ENCODE data around the gene CLASP1.
A peak's percentile ranks its signal among the peaks of the same experiment; 100 is the strongest.
"Not testable (repeated sequence)": the region's sequence is repeated elsewhere in the genome, so short reads cannot be mapped to it uniquely, and the experiment has no call there.

The CLASP1 gene

GRCh38 chr2:121470917-121471316, 178.3 kb downstream of the CLASP1 start:
- DNase-seq: no peak

DNA sequence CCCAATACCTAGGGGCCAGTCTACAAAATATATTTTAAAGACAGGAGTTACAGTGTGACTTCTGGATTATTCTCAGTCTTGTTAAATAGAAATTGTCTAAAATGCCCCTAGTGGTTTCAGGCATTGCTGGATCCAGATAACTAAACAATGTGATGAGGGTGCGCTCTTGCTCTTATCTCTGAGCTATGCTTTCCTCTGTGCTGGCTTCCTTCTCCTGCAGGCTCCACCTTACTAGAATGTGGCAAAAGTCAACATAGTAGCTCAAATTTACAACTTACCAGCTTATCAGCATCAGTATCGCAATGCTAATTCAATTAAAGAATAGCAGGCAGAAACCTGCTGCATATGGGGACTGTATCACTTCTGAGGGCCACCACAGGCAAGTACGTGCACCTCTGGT, 179.9 kb downstream of the CLASP1 start:
- DNase-seq: no peak

DNA sequence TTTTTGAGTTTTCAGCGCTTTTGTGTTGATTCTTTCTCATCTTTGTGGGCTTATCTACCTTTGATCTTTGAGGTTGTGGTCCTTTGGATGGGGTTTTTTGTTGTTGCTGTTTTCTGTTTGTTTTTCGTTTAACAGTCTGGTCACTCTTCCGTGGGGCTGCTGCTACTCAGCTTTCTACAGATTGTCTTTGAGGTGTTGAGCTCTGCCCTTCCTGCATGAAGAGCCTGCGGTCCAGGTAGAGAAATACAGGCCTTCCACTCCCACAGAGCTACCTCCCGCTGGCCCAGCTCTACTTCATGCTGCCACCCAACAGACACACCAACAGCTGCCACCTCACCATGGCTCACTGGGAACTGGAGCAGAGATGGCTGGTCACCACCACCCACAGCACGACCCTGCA, 180.3 kb downstream of the CLASP1 start:
- no peak for DNase-seq

DNA sequence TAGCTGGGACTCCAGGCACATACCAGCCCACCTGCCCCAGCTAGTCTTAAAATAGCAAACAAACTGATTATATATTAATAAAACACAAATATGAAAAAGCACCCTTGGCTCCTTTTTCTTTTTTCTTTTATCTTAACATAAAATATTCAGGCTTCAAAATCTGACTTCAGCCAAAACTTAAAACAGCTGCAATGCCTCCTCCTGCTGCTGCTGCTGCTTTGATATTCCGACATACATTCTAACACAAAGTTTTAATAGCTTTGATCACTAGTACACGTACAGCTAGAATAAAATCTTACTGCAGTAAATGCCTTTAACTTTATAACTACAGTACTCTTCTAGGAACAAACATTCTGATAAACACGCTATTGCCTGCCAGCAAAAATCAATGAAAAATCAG, 190.0 kb downstream of the CLASP1 start:
- DNase-seq: no peak

DNA sequence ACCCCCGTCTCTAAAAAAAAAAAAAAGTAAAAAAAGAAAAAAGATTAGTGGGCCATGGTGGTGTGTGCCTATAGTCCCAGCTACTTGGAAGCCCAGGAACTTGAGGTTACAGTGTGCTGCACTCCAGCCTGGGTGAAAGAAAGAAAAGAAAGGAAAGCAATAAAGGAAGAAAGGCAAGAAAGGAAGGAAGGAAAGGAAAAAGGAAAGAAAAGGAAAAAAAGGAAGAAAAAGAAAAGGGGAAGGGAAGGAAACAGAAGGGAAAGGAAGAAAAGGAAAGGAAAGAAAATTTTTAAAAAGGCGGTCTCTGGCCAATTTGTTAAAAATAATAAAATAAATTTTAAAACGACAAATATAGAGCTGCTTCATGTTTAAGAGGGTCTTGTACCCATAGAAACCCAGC, 192.9 kb downstream of the CLASP1 start:
- DNase-seq: no peak

- no peak for DNase-seq
Measured at GRCh38 chr2:121455446-121455845, 193.8 kb downstream of the CLASP1 start.

DNA sequence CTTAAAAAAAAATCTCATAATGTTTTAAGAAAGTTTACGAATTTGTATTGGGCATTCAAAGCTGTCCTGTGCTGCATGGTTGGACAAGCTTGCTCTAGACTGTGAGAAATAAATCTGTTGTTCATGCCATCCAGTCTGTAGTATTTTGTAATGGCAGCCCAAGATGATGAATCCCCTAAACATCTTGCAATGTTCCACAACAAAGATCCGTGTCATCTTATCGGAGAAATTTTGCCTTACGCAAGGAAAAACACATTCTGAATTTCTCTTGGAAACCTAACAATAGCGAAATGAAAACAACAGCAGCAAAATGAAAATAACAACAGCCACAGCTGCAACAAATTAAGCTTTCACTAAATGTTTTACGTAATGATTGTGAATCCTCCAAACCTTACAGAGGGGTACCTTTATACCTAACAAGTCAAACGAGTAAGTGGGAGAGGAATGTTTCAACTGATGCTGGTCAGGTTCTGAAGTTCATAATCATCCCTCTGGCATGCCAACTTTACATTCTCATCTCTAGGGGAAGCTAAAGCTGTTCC, 194.6 kb downstream of the CLASP1 start:
- DNase-seq: no peak

GRCh38 chr2:121451398-121451797, 197.9 kb downstream of the CLASP1 start:
- peak; percentile 6 for DNase-seq

DNA sequence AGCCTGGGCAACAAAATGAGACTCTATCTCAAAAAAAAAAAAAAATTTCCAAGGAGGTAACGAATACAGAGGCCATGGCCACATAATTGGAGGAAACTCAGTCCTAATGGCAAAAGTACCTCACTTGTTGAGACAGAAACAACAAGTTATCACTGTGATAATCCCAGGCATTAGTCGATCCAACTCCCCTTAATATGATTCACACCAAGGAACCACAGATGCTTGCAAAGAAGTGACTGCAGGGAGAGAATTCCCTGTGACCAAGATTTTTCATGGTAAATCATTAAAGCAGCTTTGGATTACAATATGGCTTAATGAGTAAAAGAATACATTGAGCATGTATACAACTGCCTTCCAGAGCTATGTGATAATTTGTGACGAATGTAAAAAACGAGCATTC, 199.0 kb downstream of the CLASP1 start:
- no peak for DNase-seq

- no peak for DNase-seq
Measured at GRCh38 chr2:121446647-121447241, 202.5 kb downstream of the CLASP1 start.

- DNase-seq: no peak
Measured at GRCh38 chr2:121442889-121443288, 206.4 kb downstream of the CLASP1 start.

GRCh38 chr2:121438290-121438689, 211.0 kb downstream of the CLASP1 start:
- not testable (repeated sequence) for DNase-seq

DNA sequence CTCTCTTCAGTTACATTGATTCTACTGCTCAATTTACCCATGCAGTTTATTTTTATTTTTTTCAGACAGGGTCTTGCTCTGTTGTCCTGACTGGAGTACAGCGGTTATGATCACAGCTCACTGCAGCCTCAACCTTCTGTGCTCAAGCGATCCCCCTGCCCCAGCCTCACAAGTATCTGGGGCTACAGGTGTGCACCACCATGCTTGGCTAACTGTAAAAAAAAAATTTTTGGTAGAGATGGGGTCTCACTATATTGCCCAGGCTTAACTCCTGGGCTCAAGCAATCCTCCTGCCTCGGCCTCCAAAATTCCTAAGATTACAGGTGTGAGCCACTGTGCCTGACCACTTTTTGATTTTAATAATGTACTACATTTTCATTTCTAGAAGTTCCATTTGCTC, 212.3 kb downstream of the CLASP1 start:
- DNase-seq: no peak

DNA sequence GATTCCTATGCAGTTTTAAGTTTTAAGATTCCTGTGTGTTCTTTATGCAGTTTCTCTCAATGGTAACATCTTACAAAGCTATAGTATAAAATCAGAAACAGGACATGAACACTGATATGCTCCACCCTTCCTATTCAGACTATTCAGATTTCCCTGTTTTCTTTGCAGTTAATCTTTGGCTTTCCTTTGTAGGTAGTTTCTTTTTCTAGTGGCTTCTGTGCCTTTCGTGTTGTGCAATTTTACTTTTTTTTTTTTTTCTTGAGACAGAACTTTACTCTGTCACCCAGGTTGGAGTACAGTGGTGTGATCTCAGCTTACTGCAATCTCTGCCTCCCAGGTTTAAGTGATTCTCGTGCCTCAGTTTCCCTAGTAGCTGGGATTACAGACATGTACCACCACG, 213.5 kb downstream of the CLASP1 start:
- no peak for DNase-seq

DNA sequence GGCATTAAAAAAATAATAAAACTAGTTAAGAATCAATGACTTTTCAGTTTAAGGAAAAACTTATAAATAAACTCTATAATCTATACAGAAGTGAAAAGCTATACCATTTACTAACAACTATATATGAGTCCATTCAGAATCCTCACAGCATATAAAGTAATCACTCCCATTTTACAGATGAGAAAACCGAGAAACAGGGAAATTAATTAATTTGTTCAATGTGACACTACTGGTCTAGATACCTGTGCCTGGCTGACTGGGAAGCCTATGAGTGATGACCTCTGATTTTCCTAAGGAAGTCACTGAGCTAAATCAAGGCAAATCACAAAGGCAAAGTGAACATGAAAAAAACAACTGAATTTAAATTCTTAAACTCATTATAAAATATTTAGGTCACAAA, 218.0 kb downstream of the CLASP1 start:
- DNase-seq: no peak

DNA sequence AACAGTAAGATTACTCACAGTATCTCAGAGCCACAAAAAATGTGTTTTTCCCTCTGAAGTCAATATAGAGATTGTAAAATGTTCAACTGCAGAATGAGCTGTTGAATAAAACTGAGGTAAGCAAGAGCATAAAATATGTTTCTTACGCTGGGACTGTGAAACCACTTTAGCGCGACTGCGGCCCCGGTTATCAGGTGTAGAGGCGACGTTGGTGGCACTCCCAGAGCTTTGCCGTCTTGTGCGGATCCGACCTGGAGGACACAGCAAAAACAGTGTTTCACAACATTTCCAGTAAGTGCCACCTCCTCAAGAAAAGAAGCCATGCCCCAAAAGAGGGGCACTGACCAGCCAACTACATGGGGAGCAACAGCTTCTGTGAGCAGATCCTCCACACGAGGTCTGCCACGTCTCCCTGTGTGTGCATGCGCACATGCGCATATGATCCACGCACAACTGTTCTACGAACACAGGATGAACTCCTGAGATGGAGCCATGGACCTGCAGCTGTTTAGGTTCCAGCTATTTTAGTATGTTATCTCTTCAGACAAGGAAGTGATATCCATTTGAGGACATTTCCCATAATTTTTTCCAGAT, 219.2 kb downstream of the CLASP1 start:
- DNase-seq: no peak

DNA sequence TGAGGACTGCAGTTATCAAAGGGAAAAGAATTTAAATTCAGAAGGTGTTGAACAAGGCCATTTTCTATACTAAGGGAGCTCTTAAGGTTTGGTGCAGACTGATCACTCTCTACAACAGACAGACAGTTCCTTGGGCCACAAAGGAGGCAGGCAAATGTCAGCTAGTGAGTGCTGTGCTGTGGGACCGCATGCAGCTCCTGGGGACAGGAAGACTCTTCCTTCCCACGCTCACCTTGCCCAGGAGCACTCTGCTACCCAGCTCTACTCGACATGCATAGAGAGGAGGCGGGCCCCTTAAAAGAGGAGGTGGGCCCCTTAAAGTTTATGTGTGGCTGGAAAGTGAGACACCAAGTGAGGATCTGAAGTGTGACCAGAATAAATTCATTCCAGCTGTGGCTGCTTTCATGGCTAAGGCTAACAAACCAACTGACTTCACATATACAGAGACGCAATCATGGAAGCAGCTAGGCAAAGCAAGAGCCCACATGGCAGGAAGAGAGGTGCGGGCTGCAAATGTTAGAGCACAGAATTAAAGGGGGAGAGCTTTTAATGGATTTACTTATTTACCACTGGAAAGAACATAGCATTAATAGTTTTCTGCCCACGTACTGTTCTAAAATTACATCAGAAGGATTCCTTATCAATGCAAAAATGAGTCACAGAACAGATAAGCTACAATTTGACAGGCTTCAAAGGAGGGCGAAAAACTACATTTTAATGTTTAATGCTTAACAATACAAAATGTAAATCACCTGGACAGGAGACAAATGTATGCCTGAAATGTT, 220.0 kb downstream of the CLASP1 start:
- peak; percentile 38 for DNase-seq

DNA sequence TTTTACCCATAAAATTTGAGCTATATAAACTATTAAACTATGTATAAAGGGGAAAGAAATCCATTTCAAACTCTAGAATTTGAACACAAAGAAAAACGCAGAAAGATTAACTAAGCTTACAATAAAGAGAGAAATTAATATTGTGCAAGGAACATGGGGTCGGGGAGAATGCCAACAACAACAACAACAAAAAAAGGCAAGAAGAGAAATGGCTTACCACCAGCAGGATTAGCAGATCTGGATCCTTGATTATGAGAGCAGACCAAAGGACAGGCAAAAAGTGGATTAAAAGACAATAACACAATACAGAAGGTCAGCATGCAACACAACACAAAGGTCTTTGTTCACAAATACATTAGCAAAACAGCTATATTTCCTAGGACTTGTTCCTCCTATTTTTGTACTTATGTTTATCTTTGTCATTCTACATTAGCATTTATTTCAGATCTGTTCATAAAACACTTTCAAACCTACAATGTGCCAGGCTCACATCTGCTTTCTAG, 222.0 kb downstream of the CLASP1 start:
- no peak for DNase-seq

GRCh38 chr2:121420486-121420885, 228.8 kb downstream of the CLASP1 start:
- no peak for DNase-seq

- no peak for DNase-seq
Measured at GRCh38 chr2:121419081-121419699, 230.1 kb downstream of the CLASP1 start.

DNA sequence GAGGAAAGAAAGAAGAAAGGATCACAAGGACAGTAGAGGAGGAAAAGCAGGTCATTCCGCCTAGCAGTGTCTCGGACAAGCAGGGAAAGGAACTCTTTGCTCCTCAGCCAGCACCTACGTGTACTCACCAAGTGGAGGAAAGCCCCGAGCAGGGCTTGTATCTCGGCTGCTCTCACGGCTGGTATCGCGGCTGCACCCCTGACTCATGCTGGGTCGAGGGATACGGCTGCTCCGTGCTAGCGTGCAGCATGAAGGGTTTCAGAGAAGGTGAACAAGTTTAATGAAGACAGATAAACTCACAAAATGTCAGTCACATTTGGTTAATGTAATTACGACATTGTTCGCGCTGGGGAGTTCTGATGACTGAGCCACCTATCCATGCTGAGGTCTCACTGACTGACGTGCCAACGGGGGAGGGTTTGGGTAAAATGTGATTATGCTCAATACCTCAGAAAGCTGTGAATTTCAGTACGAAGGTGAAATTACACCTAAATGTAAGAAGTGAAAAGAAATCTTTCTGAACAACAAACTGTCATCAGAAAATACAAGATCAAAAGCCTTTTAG, 230.7 kb downstream of the CLASP1 start:
- DNase-seq: no peak

DNA sequence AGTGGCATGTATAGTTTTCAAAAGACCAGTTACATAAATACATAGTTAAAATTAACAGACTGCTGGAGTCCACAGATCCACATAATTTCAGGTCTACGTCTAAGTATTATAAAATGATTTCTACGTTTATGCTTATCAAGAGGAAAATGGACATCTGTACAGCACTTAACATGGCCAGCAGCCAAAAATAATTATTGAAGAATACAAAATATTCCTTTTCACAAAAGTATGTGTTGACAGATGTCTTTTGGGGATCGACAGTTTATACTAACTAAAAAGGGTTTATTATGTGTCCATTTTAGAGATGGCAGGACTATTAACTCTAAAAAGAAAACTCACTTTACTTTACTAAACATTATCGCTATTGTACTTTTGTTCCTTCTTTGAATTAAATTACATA, 231.4 kb downstream of the CLASP1 start:
- no peak for DNase-seq

DNA sequence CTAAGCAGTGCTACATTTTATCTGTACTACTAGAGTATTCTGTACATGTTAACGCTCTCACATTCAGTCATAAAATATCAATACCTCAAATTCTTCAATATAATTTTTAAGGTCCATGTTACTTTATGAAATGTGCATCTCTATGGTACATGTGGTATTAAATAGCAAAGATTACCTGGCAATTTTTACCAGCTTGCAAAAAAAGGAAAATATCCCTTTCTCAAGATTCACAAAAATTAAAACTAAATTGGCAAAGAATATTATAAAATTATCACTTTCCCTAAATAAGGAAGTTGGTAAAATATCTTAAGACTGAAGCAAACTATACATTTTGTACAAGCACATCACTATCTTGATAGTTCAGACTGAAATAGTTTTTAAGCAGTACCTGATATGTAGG, 233.5 kb downstream of the CLASP1 start:
- DNase-seq: no peak

Data from fibroblast of skin of abdomen (primary cell).